CMK (cell line): Measurements from ENCODE around the gene SPAG16.

Experiments used
- DNase-seq: peaks from one replicate; pipeline ENCODE4 v3.0.0-alpha.2; 2010; ENCODE audit warnings: low read depth

SPAG16 gene

GRCh38 chr2:213284105-213285090 lies at the start of gene SPAG16:
TSS of gene SPAG16 (plus strand) at chr2:213284464.
- DNase-seq, result peak; percentile 91

- DNase-seq, result no peak
Measured at GRCh38 chr2:213234641-213235040, 49.6 kb upstream of the SPAG16 start.

- DNase-seq, result no peak
Measured at GRCh38 chr2:213235741-213236140, 48.5 kb upstream of the SPAG16 start.

- DNase-seq, result no peak
Measured at GRCh38 chr2:213237251-213237650, 47.0 kb upstream of the SPAG16 start.

GRCh38 chr2:213237787-213238186 lies 46.5 kb upstream of the SPAG16 start:
- DNase-seq, result no peak

- no peak for DNase-seq
Measured at GRCh38 chr2:213238753-213239495, 45.3 kb upstream of the SPAG16 start.

GRCh38 chr2:213241817-213242216 lies 42.4 kb upstream of the SPAG16 start:
- no peak for DNase-seq

- DNase-seq, result no peak
Measured at GRCh38 chr2:213242653-213243052, 41.6 kb upstream of the SPAG16 start.

GRCh38 chr2:213243189-213244044 lies 40.8 kb upstream of the SPAG16 start:
- DNase-seq, result no peak

- DNase-seq, result peak; percentile 2
Measured at GRCh38 chr2:213246497-213247281, 37.6 kb upstream of the SPAG16 start.

GRCh38 chr2:213247566-213247965 lies 36.7 kb upstream of the SPAG16 start:
- DNase-seq, result no peak

- no peak for DNase-seq
Measured at GRCh38 chr2:213248637-213249036, 35.6 kb upstream of the SPAG16 start.

- no peak for DNase-seq
Measured at GRCh38 chr2:213249502-213249901, 34.8 kb upstream of the SPAG16 start.

GRCh38 chr2:213251618-213252017 lies 32.6 kb upstream of the SPAG16 start:
- DNase-seq, result peak; percentile 8

- DNase-seq, result no peak
Measured at GRCh38 chr2:213252206-213252605, 32.1 kb upstream of the SPAG16 start.

GRCh38 chr2:213253162-213253561 lies 31.1 kb upstream of the SPAG16 start:
- no peak for DNase-seq

- no peak for DNase-seq
Measured at GRCh38 chr2:213259266-213259665, 25.0 kb upstream of the SPAG16 start.

- DNase-seq, result no peak
Measured at GRCh38 chr2:213261237-213261636, 23.0 kb upstream of the SPAG16 start.

GRCh38 chr2:213261715-213262114 lies 22.5 kb upstream of the SPAG16 start:
- no peak for DNase-seq

- no peak for DNase-seq
Measured at GRCh38 chr2:213265679-213266078, 18.6 kb upstream of the SPAG16 start.

- DNase-seq, result no peak
Measured at GRCh38 chr2:213266421-213266820, 17.8 kb upstream of the SPAG16 start.
